DND-41 (cell line): ENCODE measurements around the gene STPG4.

Experiments used
- ATAC-seq: fragments of 200-7000 bp; cut with Tn5 transposase; 3 replicates; pipeline ENCODE4 v1.9.1; 2021; ENCODE audit warnings: low read depth; ENCODE audit not compliant: insufficient read depth
- DNase-seq: peaks from one replicate; pipeline ENCODE4 v3.0.0-alpha.2; 2020
- H2AFZ ChIP-seq: 2 replicates; pipeline ENCODE4 v1.6.0; 2012; ENCODE audit warnings: low read depth, low read length
- H3K27ac ChIP-seq: 2 replicates; pipeline ENCODE4 v1.5.1; 2012; ENCODE audit warnings: low read length, inconsistent platforms
- H3K27me3 ChIP-seq: fragments of 200-600 bp; sonication (generic); 2 replicates; pipeline ENCODE4 v1.6.0; 2012; ENCODE audit warnings: low read length, mild to moderate bottlenecking, inconsistent platforms; ENCODE audit not compliant: insufficient read depth, poor library complexity
- H3K36me3 ChIP-seq: 2 replicates; pipeline ENCODE4 v1.5.1; 2012; ENCODE audit warnings: low read length, inconsistent platforms; ENCODE audit not compliant: insufficient read depth
- H3K4me1 ChIP-seq: 2 replicates; pipeline ENCODE4 v1.5.1; 2012; ENCODE audit warnings: mild to moderate bottlenecking, low read length; ENCODE audit not compliant: insufficient read depth
- H3K4me2 ChIP-seq: 2 replicates; pipeline ENCODE4 v1.6.0; 2012; ENCODE audit warnings: mild to moderate bottlenecking, moderate library complexity, low read length, inconsistent platforms; ENCODE audit not compliant: insufficient read depth
- H3K4me3 ChIP-seq, 2 experiments: fragments of 200-600 bp in 1 of 2; shearing (Covaris generic) in 1 of 2; 2 replicates each; pipeline ENCODE4 v1.5.1; 2012 to 2016; ENCODE audit warnings: inconsistent platforms in 2 of 2, low read length in 2 of 2, mild to moderate bottlenecking in 2 of 2, low read depth in 1 of 2, moderate library complexity in 1 of 2
- H3K79me2 ChIP-seq: 2 replicates; pipeline ENCODE4 v1.6.0; 2012; ENCODE audit warnings: low read length, inconsistent platforms; ENCODE audit not compliant: insufficient read depth
- H3K9ac ChIP-seq: 2 replicates; pipeline ENCODE4 v1.6.0; 2012; ENCODE audit warnings: low read depth, mild to moderate bottlenecking, inconsistent platforms, low read length, moderate library complexity
- H3K9me3 ChIP-seq: 2 replicates; pipeline ENCODE4 v1.5.1; 2012; ENCODE audit warnings: low read length, moderate library complexity, mild to moderate bottlenecking, inconsistent platforms; ENCODE audit not compliant: insufficient read depth, severe bottlenecking
- H4K20me1 ChIP-seq: 2 replicates; pipeline ENCODE4 v1.6.0; 2012; ENCODE audit warnings: low read length; ENCODE audit not compliant: insufficient read depth
- EZH2 ChIP-seq: IDR thresholded peaks from 3 replicates; pipeline ENCODE4 v1.6.1; 2012; ENCODE audit warnings: borderline replicate concordance, low read depth, mild to moderate bottlenecking, moderate library complexity, low read length, inconsistent platforms; ENCODE audit not compliant: severe bottlenecking
- TF ChIP-seq, protein P1 (sequence below): IDR thresholded peaks from 2 replicates; pipeline ENCODE4 v1.5.1; 2012; ENCODE audit warnings: borderline replicate concordance, low read length, moderate library complexity, mild to moderate bottlenecking; ENCODE audit not compliant: poor library complexity, severe bottlenecking; ENCODE audit errors: extremely low read depth

The STPG4 gene

DNA sequence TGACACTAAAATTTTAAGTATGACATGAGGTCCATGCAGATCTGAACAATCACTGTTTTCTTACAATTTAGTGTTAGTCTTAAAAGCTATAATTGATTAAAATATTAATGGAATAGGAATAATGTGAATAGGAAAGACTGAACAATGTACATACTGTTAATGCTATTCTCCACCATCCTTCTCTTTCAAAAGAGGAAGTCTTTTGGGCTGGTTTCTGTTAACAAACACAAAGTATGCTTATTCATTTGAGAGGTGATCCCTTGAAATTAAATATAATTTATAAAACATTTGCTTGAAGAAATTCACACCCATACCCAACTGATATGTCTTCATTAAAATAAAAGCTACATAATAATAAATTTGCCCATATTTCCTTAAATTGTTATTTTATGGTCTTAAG is 2.3 kb downstream of the STPG4 start:
- H3K9ac ChIP-seq, result no peak overlapping the region
- no peaks in the 10 kb centered on the region; the same call in 1 of the 2 replicates for H4K20me1 ChIP-seq
- H3K9me3 ChIP-seq, result no peaks in the 10 kb centered on the region
- no peaks in the 10 kb centered on the region for H3K27me3 ChIP-seq
- TF ChIP-seq, protein P1, sequence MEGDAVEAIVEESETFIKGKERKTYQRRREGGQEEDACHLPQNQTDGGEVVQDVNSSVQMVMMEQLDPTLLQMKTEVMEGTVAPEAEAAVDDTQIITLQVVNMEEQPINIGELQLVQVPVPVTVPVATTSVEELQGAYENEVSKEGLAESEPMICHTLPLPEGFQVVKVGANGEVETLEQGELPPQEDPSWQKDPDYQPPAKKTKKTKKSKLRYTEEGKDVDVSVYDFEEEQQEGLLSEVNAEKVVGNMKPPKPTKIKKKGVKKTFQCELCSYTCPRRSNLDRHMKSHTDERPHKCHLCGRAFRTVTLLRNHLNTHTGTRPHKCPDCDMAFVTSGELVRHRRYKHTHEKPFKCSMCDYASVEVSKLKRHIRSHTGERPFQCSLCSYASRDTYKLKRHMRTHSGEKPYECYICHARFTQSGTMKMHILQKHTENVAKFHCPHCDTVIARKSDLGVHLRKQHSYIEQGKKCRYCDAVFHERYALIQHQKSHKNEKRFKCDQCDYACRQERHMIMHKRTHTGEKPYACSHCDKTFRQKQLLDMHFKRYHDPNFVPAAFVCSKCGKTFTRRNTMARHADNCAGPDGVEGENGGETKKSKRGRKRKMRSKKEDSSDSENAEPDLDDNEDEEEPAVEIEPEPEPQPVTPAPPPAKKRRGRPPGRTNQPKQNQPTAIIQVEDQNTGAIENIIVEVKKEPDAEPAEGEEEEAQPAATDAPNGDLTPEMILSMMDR, result no peak
- no peak for TF ChIP-seq EZH2
- H3K27ac ChIP-seq, result no peak overlapping the region
- ATAC-seq, result no peak
- no peaks in the 10 kb centered on the region for H3K4me1 ChIP-seq
- H3K79me2 ChIP-seq, result no peaks in the 10 kb centered on the region
- H2AFZ ChIP-seq, result no peak overlapping the region
- no peak overlapping the region for H3K4me3 ChIP-seq
- H3K36me3 ChIP-seq, result peaks cover 35% of the 10 kb centered on the region
- no peak overlapping the region for H3K4me2 ChIP-seq
- no peak for DNase-seq

- Histone ChIP-seq H3K4me3 (no peak overlapping the region), H3K4me1 (no peaks in the 10 kb centered on the region), H3K4me2 (no peak overlapping the region), H4K20me1 (no peaks in the 10 kb centered on the region), H3K27me3 (no peaks in the 10 kb centered on the region), H3K9ac (no peak overlapping the region), H3K9me3 (no peaks in the 10 kb centered on the region), H3K79me2 (no peaks in the 10 kb centered on the region), H3K27ac (no peak overlapping the region), H2AFZ (no peak overlapping the region), H3K36me3 (peaks cover 29% of the 10 kb centered on the region; the same call in 1 of the 2 replicates)
- TF ChIP-seq, protein P1, result no peak
- TF ChIP-seq EZH2, result no peak
- no peak for DNase-seq
- ATAC-seq, result no peak
Observed at GRCh38 chr2:47150175-47150574, 4.9 kb downstream of the STPG4 start.

GRCh38 chr2:47147021-47147420 is 8.1 kb downstream of the STPG4 start:
- H3K9me3 ChIP-seq, result no peaks in the 10 kb centered on the region
- no peak overlapping the region for H2AFZ ChIP-seq
- no peaks in the 10 kb centered on the region for H3K79me2 ChIP-seq
- DNase-seq (no peak), ATAC-seq (no peak)
- H3K4me2 ChIP-seq, result no peak overlapping the region
- H4K20me1 ChIP-seq, result no peaks in the 10 kb centered on the region
- H3K27me3 ChIP-seq, result no peaks in the 10 kb centered on the region
- TF ChIP-seq EZH2, result no peak
- TF ChIP-seq, protein P1, result no peak
- H3K4me1 ChIP-seq, result no peaks in the 10 kb centered on the region
- no peak overlapping the region for H3K9ac ChIP-seq
- H3K36me3 ChIP-seq, result peaks cover 18% of the 10 kb centered on the region; the same call in 1 of the 2 replicates
- H3K27ac ChIP-seq, result no peak overlapping the region
- H3K4me3 ChIP-seq, result no peak overlapping the region

DNA sequence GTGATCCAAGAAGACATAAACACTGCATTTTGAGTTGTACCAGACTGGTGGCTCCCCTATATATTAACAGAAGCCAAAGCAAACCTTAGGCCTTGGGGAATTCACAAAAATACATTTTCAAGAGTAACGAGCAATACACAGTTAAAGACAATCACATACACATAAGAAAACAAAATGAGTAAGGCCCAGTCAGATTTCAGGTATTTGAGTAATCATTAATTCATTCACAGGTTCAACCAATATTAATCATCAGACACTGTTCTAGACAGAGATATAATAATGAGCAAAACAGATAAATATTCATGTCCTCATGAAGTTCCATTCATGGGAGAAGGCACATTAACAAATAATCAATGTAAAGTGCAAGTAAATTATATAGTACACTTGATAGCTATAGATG is 9.6 kb downstream of the STPG4 start:
- H3K4me2 ChIP-seq, result no peak overlapping the region
- no peaks in the 10 kb centered on the region for H4K20me1 ChIP-seq
- H3K9me3 ChIP-seq, result no peaks in the 10 kb centered on the region
- H3K27me3 ChIP-seq, result no peaks in the 10 kb centered on the region
- no peak overlapping the region for H3K9ac ChIP-seq
- peaks cover 14% of the 10 kb centered on the region; the same call in 1 of the 2 replicates for H3K36me3 ChIP-seq
- no peaks in the 10 kb centered on the region for H3K79me2 ChIP-seq
- no peak for DNase-seq
- H3K4me3 ChIP-seq, result no peak overlapping the region
- ATAC-seq, result no peak
- no peak overlapping the region for H3K27ac ChIP-seq
- TF ChIP-seq, protein P1, result no peak
- no peak for TF ChIP-seq EZH2
- H2AFZ ChIP-seq, result no peak overlapping the region
- H3K4me1 ChIP-seq, result no peaks in the 10 kb centered on the region
